ENCODE measurements around the gene ISG20.
A peak's percentile ranks its signal among the peaks of the same experiment; 100 is the strongest.
"Not testable (repeated sequence)": the region's sequence is repeated elsewhere in the genome, so short reads cannot be mapped to it uniquely, and the experiment has no call there.

The ISG20 gene

DNA sequence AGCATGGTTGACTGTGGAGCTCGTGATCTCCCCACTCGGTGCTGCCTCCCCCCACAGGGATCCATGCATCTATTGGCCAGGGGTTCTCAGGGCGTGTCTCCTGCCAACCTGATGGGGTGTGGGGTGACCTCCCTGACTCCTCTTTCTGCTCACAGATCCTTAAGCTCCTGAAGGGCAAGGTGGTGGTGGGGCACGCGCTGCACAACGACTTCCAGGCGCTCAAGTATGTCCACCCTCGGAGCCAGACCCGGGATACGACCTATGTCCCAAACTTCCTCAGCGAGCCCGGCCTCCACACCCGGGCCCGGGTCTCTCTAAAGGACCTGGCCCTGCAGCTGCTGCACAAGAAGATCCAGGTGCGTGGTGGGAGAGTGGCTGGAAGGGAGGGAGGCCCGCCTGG lies 9.7 kb upstream of the ISG20 start:
- no peak for DNase-seq (ENCODE audit: low read depth)

GRCh38 chr15:88630141-88630721 lies 8.6 kb upstream of the ISG20 start:
- DNase-seq (ENCODE audit: low read depth) = no peak
- no peak for TF ChIP-seq CTCF (IDR thresholded peaks at IDR 0.05; ENCODE audit: control insufficient read depth, extremely low read depth, insufficient read depth)
- H3K4me3 ChIP-seq (ENCODE audit: low read depth, low read length) = no peak overlapping the region

More for the DNA sequence above, 9.7 kb upstream of the ISG20 start:
- no peak overlapping the region for H3K4me3 ChIP-seq (ENCODE audit: low read depth, low read length)
- TF ChIP-seq CTCF (IDR thresholded peaks at IDR 0.05; ENCODE audit: control insufficient read depth, extremely low read depth, insufficient read depth) = no peak

GRCh38 chr15:88630798-88631463 lies 7.9 kb upstream of the ISG20 start:
- no peak overlapping the region for H3K4me3 ChIP-seq (ENCODE audit: low read depth, low read length)
- no peak for DNase-seq (ENCODE audit: low read depth)
- TF ChIP-seq CTCF (IDR thresholded peaks at IDR 0.05; ENCODE audit: control insufficient read depth, extremely low read depth, insufficient read depth) = no peak

DNA sequence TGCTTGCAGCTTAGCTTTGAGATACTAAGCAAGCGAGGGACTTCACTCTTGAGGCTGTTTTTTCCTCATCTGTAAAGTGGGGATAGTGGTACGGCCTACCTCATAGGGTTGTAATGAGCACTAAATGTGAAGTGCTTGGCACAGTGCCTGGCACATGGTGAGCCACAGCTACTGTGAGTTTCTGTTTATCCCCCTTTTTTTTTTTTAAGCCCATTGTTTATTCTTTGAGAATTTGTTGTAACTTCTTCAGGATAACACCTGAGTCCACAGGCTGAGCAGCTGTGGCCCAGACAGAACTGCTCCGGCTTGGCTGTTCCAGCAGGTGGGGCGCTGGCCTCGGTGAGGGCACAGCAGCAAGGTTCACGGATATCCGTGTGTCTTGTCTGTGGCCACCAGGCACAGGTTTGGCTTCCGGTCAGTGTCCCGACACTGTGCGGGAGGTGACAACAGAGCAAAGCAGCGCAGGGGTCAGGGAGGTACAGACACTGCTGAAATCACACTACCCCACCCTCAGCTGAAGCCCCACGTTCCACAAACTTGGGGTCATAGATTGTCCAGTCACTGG lies 7.3 kb upstream of the ISG20 start:
- TF ChIP-seq CTCF (IDR thresholded peaks at IDR 0.05; ENCODE audit: control insufficient read depth, extremely low read depth, insufficient read depth) = peak; percentile 29
- no peak overlapping the region for H3K4me3 ChIP-seq (ENCODE audit: low read depth, low read length)
- DNase-seq (ENCODE audit: low read depth) = peak; percentile 63

GRCh38 chr15:88632797-88633196 lies 6.0 kb upstream of the ISG20 start:
- not testable (repeated sequence) for DNase-seq (ENCODE audit: low read depth)

GRCh38 chr15:88634449-88634848 lies 4.4 kb upstream of the ISG20 start:
- no peak overlapping the region for H3K4me3 ChIP-seq (ENCODE audit: low read depth, low read length)
- TF ChIP-seq CTCF (IDR thresholded peaks at IDR 0.05; ENCODE audit: control insufficient read depth, extremely low read depth, insufficient read depth) = no peak
- DNase-seq (ENCODE audit: low read depth) = no peak

More at GRCh38 chr15:88632797-88633196, 6.0 kb upstream of the ISG20 start:
- H3K4me3 ChIP-seq (ENCODE audit: low read depth, low read length) = not testable (repeated sequence)

- DNase-seq (ENCODE audit: low read depth) = no peak
- TF ChIP-seq CTCF (IDR thresholded peaks at IDR 0.05; ENCODE audit: control insufficient read depth, extremely low read depth, insufficient read depth) = no peak
- H3K4me3 ChIP-seq (ENCODE audit: low read depth, low read length) = no peak overlapping the region
These were observed 3.5 kb upstream of the ISG20 start for GRCh38 chr15:88635318-88635717.
